Stimulated activated CD8-positive, alpha-beta memory T cell treated with anti-CD3 and anti-CD28 coated beads, Interleukin-4, amount 100 ng/mL, for 48 hours (primary cell): ENCODE measurements around the gene NOS3.
A peak's percentile ranks its signal among the peaks of the same experiment; 100 is the strongest.

Experiments used
- DNase-seq: peaks from one replicate; pipeline ENCODE4 v3.0.0-alpha.2; 2020

Gene NOS3

DNA sequence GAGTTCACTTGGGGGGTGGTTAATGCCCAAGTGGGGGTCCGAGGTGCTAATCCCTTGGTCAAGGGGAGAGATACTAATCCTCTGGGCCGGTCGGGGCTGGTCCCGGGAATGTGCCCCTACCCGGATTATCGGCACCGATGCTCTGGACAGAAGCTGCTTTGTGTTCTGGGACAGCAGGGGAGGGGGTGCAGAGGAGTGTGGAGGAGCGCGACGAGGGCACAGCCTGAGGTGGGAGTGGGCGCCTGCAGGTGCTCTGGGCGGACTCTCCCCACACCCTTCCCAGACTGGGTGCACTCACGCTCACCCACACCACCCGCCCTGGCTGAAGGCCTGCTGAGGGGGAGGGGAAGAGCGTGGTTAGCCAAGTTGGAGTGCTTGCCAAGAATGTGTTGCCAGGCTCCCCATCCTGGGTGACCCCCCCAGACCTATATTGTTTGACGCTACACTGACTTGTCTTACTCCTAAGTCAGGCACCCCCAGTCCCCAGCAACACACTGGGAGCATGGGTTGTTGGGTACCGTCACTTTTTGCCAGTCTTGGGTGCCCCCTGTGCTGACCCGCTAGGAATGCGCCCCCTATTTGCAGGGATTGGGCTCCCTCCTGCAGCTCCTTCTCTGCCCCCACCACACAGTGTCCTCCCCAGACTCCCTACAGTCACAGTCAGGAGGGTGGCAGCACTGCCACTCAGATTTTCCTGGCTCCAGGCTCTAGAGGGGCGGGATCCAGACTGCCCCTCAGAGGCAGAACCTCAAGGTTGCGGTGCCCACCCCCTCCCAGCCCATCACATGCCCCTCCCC, 69.8 kb downstream of the NOS3 start:
- DNase-seq = peak; percentile 43

DNA sequence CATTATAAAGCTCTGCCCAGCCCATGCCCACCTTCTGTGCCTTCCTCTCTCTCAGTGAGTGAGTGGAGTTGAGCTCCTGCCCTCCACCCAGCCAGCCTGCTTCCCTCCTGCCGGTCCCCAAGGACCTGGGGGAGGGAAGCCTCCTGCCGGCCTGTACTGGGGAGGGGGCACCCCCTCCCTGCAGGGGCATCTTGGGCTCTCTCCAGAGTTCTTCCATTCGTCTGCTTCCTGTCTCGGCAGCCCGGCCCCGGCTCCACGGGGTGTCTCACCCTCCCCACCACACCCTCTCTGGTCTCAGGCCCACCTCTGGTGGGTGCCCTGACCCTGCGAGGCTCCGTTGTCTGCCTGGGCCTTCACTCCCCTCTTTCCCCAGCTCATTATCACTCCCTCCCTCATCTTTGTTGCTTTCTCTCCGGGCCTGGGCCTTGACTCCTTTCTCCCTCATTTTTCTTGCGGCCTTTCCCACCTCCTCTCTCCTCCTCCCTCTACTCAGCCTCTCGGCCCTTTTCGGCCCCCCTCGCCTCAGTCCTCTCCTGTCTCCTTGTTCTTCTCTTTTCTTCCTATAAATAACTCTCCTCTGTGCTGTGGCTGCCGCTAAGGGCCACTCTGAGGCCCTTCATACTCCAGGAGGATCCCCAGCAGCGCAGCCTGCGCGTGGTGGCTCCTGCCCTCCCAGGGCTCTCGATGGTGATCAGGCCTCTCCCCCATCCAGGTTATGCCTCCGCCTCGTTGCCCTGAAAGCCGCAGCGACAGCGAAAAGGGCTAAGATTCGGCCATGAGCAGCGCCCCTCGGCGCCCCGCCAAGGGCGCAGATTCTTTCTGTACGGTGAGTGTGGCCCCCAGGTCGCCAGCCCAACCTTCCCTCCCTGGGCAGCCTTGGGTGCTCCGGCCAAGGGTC, 70.6 kb downstream of the NOS3 start:
- no peak for DNase-seq

DNA sequence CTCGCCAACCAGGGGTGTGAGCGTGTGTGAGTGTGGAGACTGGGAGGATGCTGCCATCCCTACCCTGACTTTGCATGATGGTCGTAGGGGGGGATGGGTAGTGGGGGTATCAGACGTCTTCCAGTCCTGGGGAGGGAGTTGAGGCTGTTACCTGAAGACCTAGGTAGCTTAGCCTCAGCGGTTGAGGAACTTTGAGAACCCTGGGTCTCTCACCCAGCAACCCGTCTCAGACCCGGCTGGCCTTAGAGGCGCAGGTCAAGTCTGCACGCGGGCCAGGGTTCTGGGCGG, 71.2 kb downstream of the NOS3 start:
- no peak for DNase-seq

- DNase-seq = no peak
Measured at GRCh38 chr7:151062399-151063211, 71.8 kb downstream of the NOS3 start.

GRCh38 chr7:151063212-151063561, 72.4 kb downstream of the NOS3 start:
- DNase-seq = no peak
